Measurements from ENCODE around the gene MC1R. TPM values are rescaled to one million over a fixed set of nuclear protein-coding genes. Genes with fewer than 3 reads are reported as not detected.
"Not testable (repeated sequence)": the region's sequence is repeated elsewhere in the genome, so short reads cannot be mapped to it uniquely, and the experiment has no call there.

Gene MC1R
- 1 to 10 TPM in 1 of 2 experiments, under 1 TPM in 1; 0.85 to 1.3 TPM for total RNA-seq

GRCh38 chr16:89918453-89919347, at the start of gene MC1R:
Gene MC1R (plus strand): TSS chr16:89918862. CDS start chr16:89919259, 397 bp downstream.
- peaks cover 2% of the 10 kb centered on the region for H3K36me3 Mint-ChIP-seq
- intact Hi-C loops (cut with micrococcal nuclease), result no loop called here
- DNase-seq, result peak; percentile 37
- peaks cover 51% of the 10 kb centered on the region for H3K4me1 Mint-ChIP-seq (ENCODE audit: low read depth)
- ChIA-PET POLR2A (interaction anchor here (0.7 kb wide), 1 partner anchor 54 kb away, joined by 3 read pairs; no protein-coding TSS in a partner anchor), CTCF (interaction anchor here (0.7 to 1.5 kb wide), 4 partner anchors 9 to 1061 kb away, joined by 3 to 7 read pairs (median 4); no protein-coding TSS in a partner anchor)
- H3K27ac Mint-ChIP-seq, result peak within 1 kb of the TSS; percentile 8
- peaks cover 33% of the 10 kb centered on the region for H3K27me3 Mint-ChIP-seq
- no peaks in the 10 kb centered on the region for H3K9me3 Mint-ChIP-seq
- H3K4me3 Mint-ChIP-seq, result peak within 1 kb of the TSS; percentile 51

- peaks cover 10% of the 10 kb centered on the region for H3K9me3 Mint-ChIP-seq
- ChIA-PET CTCF (interaction anchor here (1.7 kb wide), 1 partner anchor 9 kb away, joined by 6 read pairs; no protein-coding TSS in a partner anchor), POLR2A (no interaction called here)
- H3K4me3 Mint-ChIP-seq, result no peak overlapping the region
- no peak for DNase-seq
- intact Hi-C loops (cut with micrococcal nuclease), result loop anchor here (5.0 kb wide), 1 partner anchor 52 kb away; the partner anchor contains the start of gene TUBB3
- no peak overlapping the region for H3K27ac Mint-ChIP-seq
- peaks cover 17% of the 10 kb centered on the region for H3K36me3 Mint-ChIP-seq
- H3K4me1 Mint-ChIP-seq (ENCODE audit: low read depth), result peaks cover 8% of the 10 kb centered on the region
- H3K27me3 Mint-ChIP-seq, result no peaks in the 10 kb centered on the region
Observed at GRCh38 chr16:89869911-89870310, 48.8 kb upstream of the MC1R start.

GRCh38 chr16:89870440-89870839, 48.2 kb upstream of the MC1R start:
- ChIA-PET CTCF (interaction anchor here (1.7 kb wide), 1 partner anchor 10 kb away, joined by 6 read pairs; no protein-coding TSS in a partner anchor), POLR2A (no interaction called here)
- H3K9me3 Mint-ChIP-seq, result peaks cover 15% of the 10 kb centered on the region
- intact Hi-C loops (cut with micrococcal nuclease), result loop anchor here (5.0 kb wide), 1 partner anchor 52 kb away; the partner anchor contains the start of gene TUBB3
- H3K27ac Mint-ChIP-seq, result no peak overlapping the region
- H3K4me3 Mint-ChIP-seq, result no peak overlapping the region
- H3K4me1 Mint-ChIP-seq (ENCODE audit: low read depth), result peaks cover 12% of the 10 kb centered on the region
- H3K27me3 Mint-ChIP-seq, result no peaks in the 10 kb centered on the region
- peaks cover 21% of the 10 kb centered on the region for H3K36me3 Mint-ChIP-seq
- DNase-seq, result no peak

GRCh38 chr16:89871895-89872294, 46.8 kb upstream of the MC1R start:
- intact Hi-C loops (cut with micrococcal nuclease), result loop anchor here (5.0 kb wide), 1 partner anchor 50 kb away; the partner anchor contains the start of gene TUBB3
- Mint-ChIP-seq H3K27ac (no peak overlapping the region), H3K4me3 (no peak overlapping the region), H3K27me3 (no peaks in the 10 kb centered on the region), H3K4me1 (ENCODE audit: low read depth) (peaks cover 12% of the 10 kb centered on the region), H3K36me3 (peaks cover 25% of the 10 kb centered on the region), H3K9me3 (peaks cover 15% of the 10 kb centered on the region)
- POLR2A ChIA-PET, result interaction anchor here (1.8 to 2.4 kb wide), 2 partner anchors 8 to 11 kb away, joined by 7 to 21 read pairs; no protein-coding TSS in a partner anchor
- CTCF ChIA-PET, result interaction anchor here (1.4 to 2.9 kb wide), 4 partner anchors 8 to 172 kb away, joined by 4 to 23 read pairs (median 10); no protein-coding TSS in a partner anchor
- no peak for DNase-seq

- Mint-ChIP-seq H3K27me3 (no peaks in the 10 kb centered on the region), H3K9me3 (peaks cover 5% of the 10 kb centered on the region), H3K27ac (peak within 1 kb of the TSS; percentile 98), H3K4me3 (peak within 1 kb of the TSS; percentile 85), H3K36me3 (peaks cover 25% of the 10 kb centered on the region), H3K4me1 (ENCODE audit: low read depth) (peaks cover 14% of the 10 kb centered on the region)
- peak; percentile 87 for DNase-seq
- ChIA-PET CTCF (interaction anchor here (0.6 to 2.9 kb wide), 6 partner anchors 10 to 174 kb away, joined by 3 to 23 read pairs (median 6); no protein-coding TSS in a partner anchor), POLR2A (interaction anchor here (0.5 to 2.4 kb wide), 10 partner anchors 9 to 173 kb away, joined by 3 to 21 read pairs (median 6); partner anchors contain the start of genes FANCA and SPATA2L)
- intact Hi-C loops (cut with micrococcal nuclease), result loop anchor here (5.0 kb wide), 1 partner anchor 49 kb away; the partner anchor contains the start of gene TUBB3
Observed at GRCh38 chr16:89873109-89873971, 45.3 kb upstream of the MC1R start, which contains the start of gene TCF25. Gene TCF25 (plus strand): TSS chr16:89873592. CDS start chr16:89873668, 76 bp downstream.

- intact Hi-C loops (cut with micrococcal nuclease), result loop anchor here (1.0 to 5.0 kb wide), 4 partner anchors 10 to 174 kb away; partner anchors contain the start of genes FANCA and TUBB3
- ChIA-PET CTCF (interaction anchor here (0.8 to 2.9 kb wide), 4 partner anchors 13 to 174 kb away, joined by 4 to 23 read pairs (median 9); no protein-coding TSS in a partner anchor), POLR2A (interaction anchor here (0.9 to 2.4 kb wide), 8 partner anchors 10 to 310 kb away, joined by 3 to 21 read pairs (median 6); partner anchors contain the start of genes FANCA and SPATA2L)
- Mint-ChIP-seq H3K27me3 (no peaks in the 10 kb centered on the region), H3K4me1 (ENCODE audit: low read depth) (peaks cover 14% of the 10 kb centered on the region), H3K4me3 (peak overlapping the region; percentile 85), H3K27ac (peak overlapping the region; percentile 98), H3K36me3 (peaks cover 28% of the 10 kb centered on the region), H3K9me3 (peaks cover 5% of the 10 kb centered on the region)
- peak; percentile 97 for DNase-seq
Observed at GRCh38 chr16:89873972-89874689, 44.5 kb upstream of the MC1R start.

- Mint-ChIP-seq H3K4me1 (ENCODE audit: low read depth) (peaks cover 12% of the 10 kb centered on the region), H3K36me3 (peaks cover 45% of the 10 kb centered on the region)
- H3K9me3 Mint-ChIP-seq; DNase-seq; H3K4me3 Mint-ChIP-seq; H3K27ac Mint-ChIP-seq; POLR2A ChIA-PET; CTCF ChIA-PET; intact Hi-C loops (cut with micrococcal nuclease); H3K27me3 Mint-ChIP-seq: not testable (repeated sequence)
Observed at GRCh38 chr16:89879123-89879522, 39.5 kb upstream of the MC1R start.

GRCh38 chr16:89880477-89881367, 37.9 kb upstream of the MC1R start:
- Mint-ChIP-seq H3K4me1 (ENCODE audit: low read depth) (peaks cover 2% of the 10 kb centered on the region), H3K27me3 (no peaks in the 10 kb centered on the region), H3K9me3 (no peaks in the 10 kb centered on the region), H3K4me3 (no peak overlapping the region), H3K36me3 (peaks cover 43% of the 10 kb centered on the region), H3K27ac (no peak overlapping the region)
- ChIA-PET CTCF (interaction anchor here (1.6 kb wide), 1 partner anchor 20 kb away, joined by 3 read pairs; no protein-coding TSS in a partner anchor), POLR2A (no interaction called here)
- intact Hi-C loops (cut with micrococcal nuclease), result no loop called here
- no peak for DNase-seq

GRCh38 chr16:89881368-89881730, 37.3 kb upstream of the MC1R start:
- POLR2A ChIA-PET, result no interaction called here
- DNase-seq, result no peak
- no peak overlapping the region for H3K27ac Mint-ChIP-seq
- CTCF ChIA-PET, result interaction anchor here (1.6 kb wide), 1 partner anchor 20 kb away, joined by 3 read pairs; no protein-coding TSS in a partner anchor
- intact Hi-C loops (cut with micrococcal nuclease), result no loop called here
- no peaks in the 10 kb centered on the region for H3K9me3 Mint-ChIP-seq
- H3K36me3 Mint-ChIP-seq, result peaks cover 43% of the 10 kb centered on the region
- no peak overlapping the region for H3K4me3 Mint-ChIP-seq
- no peaks in the 10 kb centered on the region for H3K27me3 Mint-ChIP-seq
- peaks cover 2% of the 10 kb centered on the region for H3K4me1 Mint-ChIP-seq (ENCODE audit: low read depth)

GRCh38 chr16:89883346-89884040, 35.2 kb upstream of the MC1R start:
- Mint-ChIP-seq H3K36me3 (peaks cover 46% of the 10 kb centered on the region), H3K27ac (no peak overlapping the region), H3K4me3 (no peak overlapping the region), H3K27me3 (no peaks in the 10 kb centered on the region), H3K4me1 (ENCODE audit: low read depth) (no peaks in the 10 kb centered on the region), H3K9me3 (no peaks in the 10 kb centered on the region)
- intact Hi-C loops (cut with micrococcal nuclease), result no loop called here
- ChIA-PET POLR2A (no interaction called here), CTCF (no interaction called here)
- DNase-seq, result no peak

Data from activated CD4-positive, alpha-beta memory T cell treated with anti-CD3 and anti-CD28 coated beads for 36 hours (primary cell).